Type B pancreatic cell (in vitro differentiated cells): ENCODE results near the gene HAT1. TPM values are rescaled to one million over a fixed set of nuclear protein-coding genes. Genes with fewer than 3 reads are reported as not detected.

Experiments used
- DNase-seq: peaks from one replicate; pipeline ENCODE4 v3.0.0; 2021; ENCODE audit warnings: mixed read lengths; ENCODE audit not compliant: unreplicated experiment; ENCODE audit errors: extremely low spot score
- H3K27ac Mint-ChIP-seq: 2 replicates; pipeline ENCODE4 v1.8.0; 2021; ENCODE audit warnings: mild to moderate bottlenecking, mixed read lengths
- H3K27me3 Mint-ChIP-seq: 2 replicates; pipeline ENCODE4 v1.8.0; 2021; ENCODE audit warnings: mixed read lengths
- H3K36me3 Mint-ChIP-seq: 2 replicates; pipeline ENCODE4 v1.8.0; 2021; ENCODE audit warnings: mixed read lengths
- H3K4me1 Mint-ChIP-seq: one replicate; pipeline ENCODE4 v1.8.0; 2021; ENCODE audit warnings: mixed read lengths; ENCODE audit not compliant: unreplicated experiment
- H3K4me3 Mint-ChIP-seq: 2 replicates; pipeline ENCODE4 v1.8.0; 2021; ENCODE audit warnings: mild to moderate bottlenecking, mixed read lengths
- H3K9me3 Mint-ChIP-seq: 2 replicates; pipeline ENCODE4 v1.8.0; 2021; ENCODE audit warnings: mixed read lengths
- total RNA-seq: library from RNA; stranded (reverse); gene quantifications from 2 replicates; pipeline ENCODE4 v1.2.1, GENCODE V29; 2021; ENCODE audit warnings: low replicate concordance
- TF ChIP-seq, protein P1 (sequence below): fragments of 200-600 bp; sonication (generic); conservative IDR thresholded peaks from 2 replicates; pipeline ENCODE4 v1.5.0; 2021; ENCODE audit warnings: antibody characterized with exemption, mild to moderate bottlenecking

Gene HAT1
- total RNA-seq, 1 donor from 2014 or later, result 43.1 TPM

DNA sequence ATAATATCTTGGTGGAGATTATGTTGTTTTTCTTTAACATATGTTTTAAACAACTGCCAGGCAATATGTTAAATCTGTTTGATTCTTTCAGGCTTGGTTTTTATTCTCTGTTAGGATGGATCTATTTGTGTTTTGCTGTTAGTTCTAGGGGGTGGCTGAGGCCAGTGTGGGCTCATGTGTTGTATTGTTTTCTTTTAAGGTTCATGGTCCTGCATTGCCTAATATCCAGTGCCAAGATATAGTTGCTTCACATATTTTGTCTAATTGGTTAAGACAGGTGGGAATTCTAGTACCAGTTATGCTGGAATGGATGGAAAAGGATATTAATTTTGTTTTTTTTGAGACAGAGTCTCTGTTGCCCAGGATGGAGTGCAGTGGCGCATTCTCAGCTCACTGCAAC lies 85.1 kb downstream of the HAT1 start:
- no peak overlapping the region for H3K27ac Mint-ChIP-seq

GRCh38 chr2:172009823-172010222 lies 87.6 kb downstream of the HAT1 start:
- no peaks in the 10 kb centered on the region for H3K9me3 Mint-ChIP-seq
- DNase-seq, result no peak
- H3K4me3 Mint-ChIP-seq, result no peak overlapping the region
- peaks cover 9% of the 10 kb centered on the region for H3K4me1 Mint-ChIP-seq
- TF ChIP-seq, protein P1, sequence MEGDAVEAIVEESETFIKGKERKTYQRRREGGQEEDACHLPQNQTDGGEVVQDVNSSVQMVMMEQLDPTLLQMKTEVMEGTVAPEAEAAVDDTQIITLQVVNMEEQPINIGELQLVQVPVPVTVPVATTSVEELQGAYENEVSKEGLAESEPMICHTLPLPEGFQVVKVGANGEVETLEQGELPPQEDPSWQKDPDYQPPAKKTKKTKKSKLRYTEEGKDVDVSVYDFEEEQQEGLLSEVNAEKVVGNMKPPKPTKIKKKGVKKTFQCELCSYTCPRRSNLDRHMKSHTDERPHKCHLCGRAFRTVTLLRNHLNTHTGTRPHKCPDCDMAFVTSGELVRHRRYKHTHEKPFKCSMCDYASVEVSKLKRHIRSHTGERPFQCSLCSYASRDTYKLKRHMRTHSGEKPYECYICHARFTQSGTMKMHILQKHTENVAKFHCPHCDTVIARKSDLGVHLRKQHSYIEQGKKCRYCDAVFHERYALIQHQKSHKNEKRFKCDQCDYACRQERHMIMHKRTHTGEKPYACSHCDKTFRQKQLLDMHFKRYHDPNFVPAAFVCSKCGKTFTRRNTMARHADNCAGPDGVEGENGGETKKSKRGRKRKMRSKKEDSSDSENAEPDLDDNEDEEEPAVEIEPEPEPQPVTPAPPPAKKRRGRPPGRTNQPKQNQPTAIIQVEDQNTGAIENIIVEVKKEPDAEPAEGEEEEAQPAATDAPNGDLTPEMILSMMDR, result no peak
- no peak overlapping the region for H3K27ac Mint-ChIP-seq
- H3K27me3 Mint-ChIP-seq, result no peaks in the 10 kb centered on the region
- peaks cover 8% of the 10 kb centered on the region for H3K36me3 Mint-ChIP-seq

More for the DNA sequence above, 85.1 kb downstream of the HAT1 start:
- H3K9me3 Mint-ChIP-seq, result no peaks in the 10 kb centered on the region
- peaks cover 8% of the 10 kb centered on the region for H3K36me3 Mint-ChIP-seq
- TF ChIP-seq, protein P1, result no peak
- no peak for DNase-seq
- H3K4me3 Mint-ChIP-seq, result no peak overlapping the region
- H3K27me3 Mint-ChIP-seq, result no peaks in the 10 kb centered on the region
- peaks cover 4% of the 10 kb centered on the region for H3K4me1 Mint-ChIP-seq

GRCh38 chr2:172011812-172012575 lies 89.7 kb downstream of the HAT1 start:
- Mint-ChIP-seq H3K4me1 (peaks cover 9% of the 10 kb centered on the region), H3K36me3 (peaks cover 8% of the 10 kb centered on the region), H3K9me3 (no peaks in the 10 kb centered on the region), H3K27me3 (no peaks in the 10 kb centered on the region), H3K4me3 (no peak overlapping the region), H3K27ac (no peak overlapping the region)
- TF ChIP-seq, protein P1, result no peak
- DNase-seq, result no peak

DNA sequence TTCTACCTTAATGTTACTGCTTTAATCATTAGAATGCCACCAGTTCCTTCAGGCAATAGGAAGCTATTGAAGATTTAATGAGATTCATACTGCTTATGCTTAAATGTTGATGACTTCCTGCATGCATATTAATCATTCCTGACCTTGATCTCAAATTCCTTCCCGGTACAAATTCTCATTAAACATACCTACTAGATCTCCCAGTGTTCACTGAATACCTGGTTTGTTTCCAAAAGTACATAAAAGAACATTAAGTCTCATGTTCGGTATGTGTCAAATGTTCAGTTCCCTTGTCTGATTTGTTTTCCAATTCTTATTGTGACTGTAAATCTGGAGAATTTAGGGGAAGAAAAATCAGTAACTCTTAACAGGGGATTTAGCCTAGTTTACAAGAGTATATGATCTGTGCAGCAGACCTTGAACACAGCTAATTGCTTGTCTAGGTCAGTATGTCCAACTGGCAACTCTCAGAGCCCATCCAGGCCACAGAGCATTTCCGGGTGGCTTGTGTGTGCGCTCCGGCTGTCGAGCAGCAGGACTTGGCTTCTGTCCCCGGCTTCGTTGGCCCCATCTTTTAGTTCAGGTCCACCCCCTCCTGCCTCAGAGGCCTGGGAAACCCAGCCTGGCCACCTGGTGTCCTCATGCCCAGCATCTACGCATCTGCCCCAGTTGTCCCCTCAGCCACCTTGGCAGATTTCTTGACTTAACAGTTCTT lies 90.6 kb downstream of the HAT1 start:
- no peaks in the 10 kb centered on the region for H3K27me3 Mint-ChIP-seq
- peaks cover 4% of the 10 kb centered on the region for H3K36me3 Mint-ChIP-seq
- H3K4me1 Mint-ChIP-seq, result peaks cover 9% of the 10 kb centered on the region
- no peaks in the 10 kb centered on the region for H3K9me3 Mint-ChIP-seq
- no peak overlapping the region for H3K4me3 Mint-ChIP-seq
- no peak overlapping the region for H3K27ac Mint-ChIP-seq
- TF ChIP-seq, protein P1, result no peak
- no peak for DNase-seq

DNA sequence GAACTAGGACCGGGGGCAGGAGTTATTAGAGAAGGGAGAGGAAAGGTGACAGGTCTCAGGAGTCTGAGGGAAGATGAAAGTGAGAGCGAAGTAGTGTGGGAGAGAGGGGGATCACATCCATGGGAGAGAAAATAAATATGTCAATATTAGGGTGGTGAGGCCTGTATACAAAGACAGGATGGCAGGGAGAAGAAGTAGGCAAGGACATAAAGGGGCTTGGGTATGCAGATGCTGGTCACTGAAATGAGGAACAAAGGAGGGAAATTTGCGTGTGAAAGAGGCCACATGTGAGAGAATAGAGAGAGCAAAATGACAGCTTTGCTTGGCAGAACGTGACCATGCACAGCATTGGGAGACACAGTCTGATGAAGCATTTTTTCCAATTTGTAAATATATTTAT lies 91.1 kb downstream of the HAT1 start:
- H3K4me1 Mint-ChIP-seq, result peaks cover 9% of the 10 kb centered on the region
- H3K4me3 Mint-ChIP-seq, result no peak overlapping the region

More for the DNA sequence above, 91.1 kb downstream of the HAT1 start:
- TF ChIP-seq, protein P1, result no peak
- peaks cover 4% of the 10 kb centered on the region for H3K36me3 Mint-ChIP-seq
- H3K27me3 Mint-ChIP-seq, result no peaks in the 10 kb centered on the region
- H3K9me3 Mint-ChIP-seq, result no peaks in the 10 kb centered on the region
- H3K27ac Mint-ChIP-seq, result no peak overlapping the region
- no peak for DNase-seq
